SU-DHL-6 (cell line): ENCODE results near the gene CLIC1.

Source experiments
- H2AFZ ChIP-seq: fragments of 200-600 bp; sonication (generic); 2 replicates; pipeline ENCODE4 v1.6.1; 2014; ENCODE audit warnings: low read depth, mild to moderate bottlenecking, moderate library complexity, mixed read lengths, antibody characterized with exemption, low read length; ENCODE audit not compliant: severe bottlenecking
- H3F3A ChIP-seq: fragments of 200-600 bp; shearing (Covaris generic); 2 replicates; pipeline ENCODE4 v1.6.0; 2016; ENCODE audit warnings: antibody characterized with exemption, mild to moderate bottlenecking; ENCODE audit not compliant: insufficient read depth
- H3K27ac ChIP-seq: fragments of 200-600 bp; sonication (generic); 2 replicates; pipeline ENCODE4 v1.5.1; 2016; ENCODE audit warnings: low read depth, mild to moderate bottlenecking, low read length, moderate library complexity, mixed read lengths
- H3K27me3 ChIP-seq: fragments of 200-600 bp; sonication (generic), shearing (Covaris generic); 2 replicates; pipeline ENCODE4 v1.6.0; 2014; ENCODE audit warnings: mild to moderate bottlenecking, low read length
- H3K36me3 ChIP-seq: fragments of 200-600 bp; sonication (generic); 2 replicates; pipeline ENCODE4 v1.6.1; 2014; ENCODE audit warnings: mild to moderate bottlenecking, low read length, mixed read lengths
- H3K4me2 ChIP-seq: fragments of 300-600, 200-600 bp; shearing (Covaris generic), sonication (generic); 2 replicates; pipeline ENCODE4 v1.6.0; 2014; ENCODE audit warnings: low read length, low read depth, mild to moderate bottlenecking; ENCODE audit not compliant: poor library complexity, severe bottlenecking
- H3K4me3 ChIP-seq: fragments of 200-600 bp; sonication (generic); 2 replicates; pipeline ENCODE4 v1.5.1; 2014; ENCODE audit warnings: antibody characterized with exemption, low read length, mild to moderate bottlenecking, mixed read lengths; ENCODE audit not compliant: insufficient read depth, poor library complexity, severe bottlenecking
- H3K79me2 ChIP-seq: fragments of 200-600 bp; sonication (generic); 2 replicates; pipeline ENCODE4 v1.6.1; 2014; ENCODE audit warnings: mild to moderate bottlenecking, low read length, moderate library complexity; ENCODE audit not compliant: insufficient read depth
- H3K9ac ChIP-seq: fragments of 200-600 bp; sonication (generic); 2 replicates; pipeline ENCODE4 v1.7.0; 2014; ENCODE audit warnings: mild to moderate bottlenecking, low read length
- H3K9me2 ChIP-seq: fragments of 200-600 bp; sonication (generic); replicated peaks from 2 replicates; pipeline ENCODE4 v1.6.1; 2014; ENCODE audit warnings: low read length; ENCODE audit not compliant: insufficient read depth
- H3K9me3 ChIP-seq: fragments of 200-600 bp; sonication (generic); 2 replicates; pipeline ENCODE4 v1.6.1; 2014; ENCODE audit warnings: low read length, mixed read lengths; ENCODE audit not compliant: insufficient read depth
- H4K20me1 ChIP-seq: fragments of 200-600 bp; sonication (generic); 2 replicates; pipeline ENCODE4 v1.6.1; 2014; ENCODE audit warnings: low read depth, mild to moderate bottlenecking, antibody characterized with exemption, low read length, moderate library complexity, mixed read lengths
- EZH2phosphoT487 ChIP-seq: fragments of 200-600 bp; sonication (generic), shearing (Covaris generic); conservative IDR thresholded peaks from 2 replicates; pipeline ENCODE4 v1.6.1; 2018; ENCODE audit warnings: mild to moderate bottlenecking, antibody characterized with exemption, low read length, moderate library complexity, mixed read lengths
- TF ChIP-seq, protein P1 (sequence below): fragments of 200-600 bp; sonication (generic); IDR thresholded peaks from one replicate; pipeline ENCODE4 v1.5.1; 2017; ENCODE audit warnings: antibody characterized with exemption, mild to moderate bottlenecking, low read length, moderate library complexity; ENCODE audit not compliant: insufficient read depth, poor library complexity, severe bottlenecking

CLIC1 gene

GRCh38 chr6:31693535-31693934 lies 42.8 kb downstream of the CLIC1 start:
- Histone ChIP-seq H3K9ac (no peak overlapping the region), H3K4me2 (no peak overlapping the region), H3K27ac (no peak overlapping the region), H3K9me3 (no peaks in the 10 kb centered on the region), H3F3A (0 out of 2 replicates have a peak, but pooled peaks cover 7% of the 10 kb centered on the region), H4K20me1 (no peaks in the 10 kb centered on the region), H2AFZ (no peak overlapping the region), H3K9me2 (no peaks in the 10 kb centered on the region), H3K79me2 (no peaks in the 10 kb centered on the region), H3K27me3 (no peaks in the 10 kb centered on the region), H3K36me3 (peaks cover 5% of the 10 kb centered on the region; the same call in 1 of the 2 replicates), H3K4me3 (no peak overlapping the region)
- TF ChIP-seq, protein P1, sequence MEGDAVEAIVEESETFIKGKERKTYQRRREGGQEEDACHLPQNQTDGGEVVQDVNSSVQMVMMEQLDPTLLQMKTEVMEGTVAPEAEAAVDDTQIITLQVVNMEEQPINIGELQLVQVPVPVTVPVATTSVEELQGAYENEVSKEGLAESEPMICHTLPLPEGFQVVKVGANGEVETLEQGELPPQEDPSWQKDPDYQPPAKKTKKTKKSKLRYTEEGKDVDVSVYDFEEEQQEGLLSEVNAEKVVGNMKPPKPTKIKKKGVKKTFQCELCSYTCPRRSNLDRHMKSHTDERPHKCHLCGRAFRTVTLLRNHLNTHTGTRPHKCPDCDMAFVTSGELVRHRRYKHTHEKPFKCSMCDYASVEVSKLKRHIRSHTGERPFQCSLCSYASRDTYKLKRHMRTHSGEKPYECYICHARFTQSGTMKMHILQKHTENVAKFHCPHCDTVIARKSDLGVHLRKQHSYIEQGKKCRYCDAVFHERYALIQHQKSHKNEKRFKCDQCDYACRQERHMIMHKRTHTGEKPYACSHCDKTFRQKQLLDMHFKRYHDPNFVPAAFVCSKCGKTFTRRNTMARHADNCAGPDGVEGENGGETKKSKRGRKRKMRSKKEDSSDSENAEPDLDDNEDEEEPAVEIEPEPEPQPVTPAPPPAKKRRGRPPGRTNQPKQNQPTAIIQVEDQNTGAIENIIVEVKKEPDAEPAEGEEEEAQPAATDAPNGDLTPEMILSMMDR = no peak
- no peak for TF ChIP-seq EZH2phosphoT487

DNA sequence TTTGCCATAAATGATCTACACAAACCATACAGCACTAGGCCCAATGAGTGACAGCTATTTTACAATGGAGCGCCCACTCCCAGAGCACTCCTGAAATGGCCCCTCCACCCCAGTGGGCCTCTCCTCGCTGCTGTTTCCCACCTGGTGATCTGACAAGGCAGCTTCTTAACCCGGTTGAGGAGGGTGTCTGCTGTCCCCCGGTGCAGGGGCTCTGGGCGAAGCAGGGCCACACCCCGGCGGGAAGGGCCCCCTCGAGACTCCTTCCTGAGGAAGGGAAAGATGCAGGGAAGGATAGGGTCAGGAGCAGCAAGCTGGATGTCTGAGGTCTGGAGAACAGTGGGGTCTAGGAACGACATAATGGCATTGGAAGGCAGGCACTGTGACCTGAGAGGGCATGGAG lies 43.4 kb downstream of the CLIC1 start:
- Histone ChIP-seq H3K27ac (no peak overlapping the region), H4K20me1 (no peaks in the 10 kb centered on the region), H3K79me2 (no peaks in the 10 kb centered on the region), H3K36me3 (peaks cover 5% of the 10 kb centered on the region; the same call in 1 of the 2 replicates), H3K4me3 (no peak overlapping the region), H3F3A (0 out of 2 replicates have a peak, but pooled peaks cover 3% of the 10 kb centered on the region), H3K27me3 (no peaks in the 10 kb centered on the region), H3K9me3 (no peaks in the 10 kb centered on the region), H3K9ac (no peak overlapping the region), H2AFZ (no peak overlapping the region), H3K4me2 (no peak overlapping the region), H3K9me2 (no peaks in the 10 kb centered on the region)
- TF ChIP-seq, protein P1 = no peak
- no peak for TF ChIP-seq EZH2phosphoT487

GRCh38 chr6:31692353-31692752 lies 44.0 kb downstream of the CLIC1 start:
- Histone ChIP-seq H3K27ac (no peak overlapping the region), H3K79me2 (no peaks in the 10 kb centered on the region), H3K27me3 (no peaks in the 10 kb centered on the region), H3K36me3 (peaks cover 5% of the 10 kb centered on the region; the same call in 1 of the 2 replicates), H3K9me2 (no peaks in the 10 kb centered on the region), H3K9me3 (no peaks in the 10 kb centered on the region), H2AFZ (no peak overlapping the region), H3F3A (no peaks in the 10 kb centered on the region), H4K20me1 (no peaks in the 10 kb centered on the region), H3K9ac (no peak overlapping the region), H3K4me3 (no peak overlapping the region), H3K4me2 (no peak overlapping the region)
- TF ChIP-seq, protein P1 = no peak
- no peak for TF ChIP-seq EZH2phosphoT487
